Mammary epithelial cell (primary cell): ENCODE results near the gene ACO1.

Source experiments
- CTCF ChIP-seq, 2 donors: IDR thresholded peaks in 1 of 2; conservative IDR thresholded peaks in 1 of 2; 2 replicates each; pipeline ENCODE4 v1.5.1; 2011 to 2012; ENCODE audit warnings: inconsistent platforms in 2 of 2, low read length in 2 of 2, mild to moderate bottlenecking in 2 of 2, control low read depth in 1 of 2, low read depth in 1 of 2; ENCODE audit not compliant: insufficient read depth in 1 of 2; ENCODE audit errors: extremely low read depth in 1 of 2
- EZH2 ChIP-seq: IDR thresholded peaks from 2 replicates; pipeline ENCODE4 v1.6.1; 2012; ENCODE audit warnings: low read length, inconsistent platforms, borderline replicate concordance

- TF ChIP-seq CTCF (conservative IDR thresholded peaks at IDR 0.05 in 1 of 2, IDR thresholded peaks at IDR 0.05 in 1 of 2; ENCODE audit: extremely low read depth in 1 of 2, insufficient read depth in 1 of 2, low read depth in 1 of 2, low read length in 2 of 2): no peak
- no peak for TF ChIP-seq EZH2
Measured at GRCh38 chr9:32384002-32384363, 460 bp upstream of the ACO1 start.
